Measurements from ENCODE around the gene SQSTM1. TPM values are rescaled to one million over a fixed set of nuclear protein-coding genes. Genes with fewer than 3 reads are reported as not detected.

SQSTM1 gene
- total and polyA plus RNA-seq, 9 of the 15 experiments (the other 6 are each of a cell fraction or from before 2014, with no cell fraction given): 5.6 to 148 (median 64.0) TPM

GRCh38 chr5:179812997-179813607, 7.6 kb upstream of the SQSTM1 start (continued):
- no peak for TF ChIP-seq RNF219 (CRISPR knock-in tag; IDR thresholded peaks at IDR 0.05)

- FAIRE-seq (no peak), ATAC-seq (no peak), DNase-seq (ENCODE audit: extremely low read depth in 1 of 4, low spot score in 3 of 4) (no peak)
- TF ChIP-seq ESRRA (IDR thresholded peaks at IDR 0.05; ENCODE audit: borderline replicate concordance, low read depth) (no peak), NFRKB (IDR thresholded peaks at IDR 0.05; ENCODE audit: low read depth) (no peak), NCOA6 (IDR thresholded peaks at IDR 0.05) (no peak), ZNF592 (IDR thresholded peaks at IDR 0.05) (0 out of 2 replicates have a peak, but pooled peaks have one; percentile 21), PRDM10 (IDR thresholded peaks at IDR 0.05; ENCODE audit: partially characterized antibody) (no peak)
- Histone ChIP-seq H3K36me3 (ENCODE audit: control insufficient read depth, insufficient read depth, low read length) (peaks cover 35% of the 10 kb centered on the region; the same call in 2 of the 3 replicates), H3K4me1 (replicated peaks in 1 of 2; ENCODE audit: control insufficient read depth in 2 of 2, insufficient read depth in 2 of 2, low read length in 2 of 2) (peaks cover 18 to 49% of the 10 kb centered on the region in 2 experiments), H3K9me3 (replicated peaks; ENCODE audit: control insufficient read depth, insufficient read depth, low read depth, low read length) (no peaks in the 10 kb centered on the region), H2AFZ (ENCODE audit: low read depth, low read length) (no peak overlapping the region), H3K9ac (ENCODE audit: insufficient read depth in 1 of 2, low read depth in 2 of 2, low read length in 2 of 2) (no peak overlapping the region), H3K4me3 (no peak overlapping the region), H4K20me1 (replicated peaks; ENCODE audit: control insufficient read depth, insufficient read depth, low read length) (no peaks in the 10 kb centered on the region), H3K79me2 (ENCODE audit: control insufficient read depth, insufficient read depth, low read length) (peaks cover 49% of the 10 kb centered on the region), H3K9me1 (ENCODE audit: control insufficient read depth, insufficient read depth, low read length) (no peaks in the 10 kb centered on the region), H3K27me3 (ENCODE audit: control insufficient read depth in 2 of 2, insufficient read depth in 2 of 2, low read length in 2 of 2) (no peaks in the 10 kb centered on the region), H3K27ac (ENCODE audit: extremely low read depth, low read depth, low read length) (no peak overlapping the region), H3K4me2 (ENCODE audit: insufficient read depth, low read length) (no peak overlapping the region)
- 78% methylated on average over 3 of the region's 3 CpGs for WGBS (ENCODE audit: insufficient coverage, low coverage, missing lambda C conversion rate)
- in situ Hi-C loops (cut with MboI): no loop called here
- no TSS peak for BruUV-seq (replicated peaks)
- POLR2A ChIA-PET: interaction anchor here (0.9 kb wide), 1 partner anchor 23 kb away, joined by 3 read pairs; no protein-coding TSS in a partner anchor
- CTCF ChIA-PET (ENCODE audit: low intra/inter-chr PET ratio): no interaction called here
- intact Hi-C loops (cut with micrococcal nuclease): no loop called here
Observed at GRCh38 chr5:179814090-179814489, 6.6 kb upstream of the SQSTM1 start.

Measured in K562 (cell line).